GM18909 (cell line): Measurements from ENCODE around the gene CNTROB.

Experiments
- ATAC-seq: cut with Tn5 transposase; IDR thresholded peaks from one replicate; pipeline ENCODE4 v1.9.1; 2021; ENCODE audit warnings: mild to moderate bottlenecking; ENCODE audit not compliant: unreplicated experiment, poor library complexity

Gene CNTROB

DNA sequence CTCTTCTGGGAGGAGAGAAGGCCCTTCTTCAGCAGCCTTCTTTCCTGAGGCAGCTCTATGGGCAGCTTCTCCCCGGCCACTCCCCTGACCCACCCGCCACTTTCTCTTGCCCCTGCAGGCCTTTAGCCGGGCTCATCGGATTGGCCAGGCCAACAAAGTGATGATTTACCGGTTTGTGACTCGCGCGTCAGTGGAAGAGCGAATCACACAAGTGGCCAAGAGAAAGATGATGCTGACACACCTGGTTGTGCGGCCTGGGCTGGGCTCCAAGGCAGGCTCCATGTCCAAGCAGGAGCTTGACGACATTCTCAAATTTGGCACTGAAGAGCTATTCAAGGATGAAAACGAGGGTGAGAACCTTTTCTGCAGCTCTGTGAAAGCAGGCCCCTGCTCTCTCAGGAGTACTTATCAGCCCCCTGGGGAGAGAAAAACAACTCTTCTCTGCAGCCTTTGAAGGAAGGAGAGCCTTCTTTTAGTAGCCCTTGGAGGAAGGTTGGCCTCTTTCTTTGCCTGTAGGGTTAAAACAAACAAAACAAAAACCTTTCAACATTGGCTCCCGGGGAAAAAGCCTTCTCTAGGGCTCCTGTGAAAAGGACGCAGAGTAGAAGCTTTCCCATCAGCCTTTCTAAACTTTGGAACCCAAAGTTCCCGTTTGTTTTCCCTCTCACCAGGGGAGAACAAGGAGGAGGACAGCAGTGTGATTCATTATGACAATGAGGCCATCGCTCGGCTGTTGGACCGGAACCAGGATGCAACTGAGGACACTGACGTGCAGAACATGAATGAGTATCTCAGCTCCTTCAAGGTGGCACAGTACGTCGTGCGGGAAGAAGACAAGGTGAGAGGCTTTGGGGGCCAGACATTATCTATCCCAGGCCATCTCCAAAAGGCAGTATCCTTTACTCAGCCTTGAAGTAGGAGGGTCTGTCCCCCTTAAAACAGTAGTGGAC, 28.6 kb upstream of the CNTROB start:
- ATAC-seq, result no peak

DNA sequence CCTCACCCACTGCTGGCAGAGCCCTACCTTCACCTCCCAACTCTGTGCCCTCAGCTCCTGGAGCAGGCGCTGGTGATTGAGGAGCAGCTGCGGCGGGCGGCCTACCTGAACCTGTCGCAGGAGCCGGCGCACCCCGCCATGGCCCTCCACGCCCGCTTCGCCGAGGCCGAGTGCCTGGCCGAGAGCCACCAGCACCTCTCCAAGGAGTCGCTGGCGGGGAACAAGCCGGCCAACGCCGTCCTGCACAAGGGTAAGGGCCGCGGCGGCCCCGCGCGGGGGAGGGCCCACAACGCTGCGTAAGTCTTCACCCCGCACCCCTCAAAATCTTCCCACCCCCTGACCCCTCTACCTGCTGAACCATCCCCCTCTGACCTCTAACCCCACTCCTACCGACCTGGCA, 22.9 kb upstream of the CNTROB start:
- ATAC-seq, result no peak

DNA sequence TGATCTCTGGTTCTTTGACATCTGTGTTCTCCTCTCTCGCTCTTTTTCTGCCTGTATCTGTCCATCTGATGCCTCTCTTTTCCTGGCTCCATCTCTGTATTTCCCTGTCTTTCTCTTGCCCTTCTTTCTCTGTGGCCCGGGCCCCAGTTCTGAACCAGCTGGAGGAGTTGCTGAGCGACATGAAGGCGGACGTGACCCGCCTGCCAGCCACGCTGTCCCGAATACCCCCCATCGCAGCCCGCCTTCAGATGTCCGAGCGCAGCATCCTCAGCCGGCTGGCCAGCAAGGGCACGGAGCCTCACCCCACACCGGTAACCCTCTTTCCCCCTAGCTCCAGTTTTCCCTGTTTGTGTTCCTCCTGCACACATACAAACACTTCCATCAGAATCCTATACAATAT, 21.7 kb upstream of the CNTROB start:
- ATAC-seq, result no peak

DNA sequence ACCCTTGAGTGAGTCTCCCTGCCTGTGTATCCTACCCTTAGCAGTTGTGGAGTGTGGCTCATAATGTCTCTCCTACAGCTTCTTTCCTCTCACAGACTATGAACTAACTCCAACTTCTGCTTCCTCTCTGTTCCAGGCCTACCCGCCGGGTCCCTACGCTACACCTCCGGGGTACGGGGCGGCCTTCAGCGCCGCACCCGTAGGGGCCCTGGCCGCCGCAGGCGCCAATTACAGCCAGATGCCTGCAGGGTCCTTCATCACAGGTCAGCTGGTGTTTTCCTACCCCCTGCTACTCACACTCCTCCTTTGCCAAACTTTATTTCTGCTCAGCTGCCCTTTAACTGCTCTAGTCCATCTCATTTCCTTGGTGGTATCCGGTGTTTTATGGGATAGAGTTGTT, 21.3 kb upstream of the CNTROB start:
- no peak for ATAC-seq

GRCh38 chr17:7911116-7911515, 20.9 kb upstream of the CNTROB start:
- no peak for ATAC-seq

DNA sequence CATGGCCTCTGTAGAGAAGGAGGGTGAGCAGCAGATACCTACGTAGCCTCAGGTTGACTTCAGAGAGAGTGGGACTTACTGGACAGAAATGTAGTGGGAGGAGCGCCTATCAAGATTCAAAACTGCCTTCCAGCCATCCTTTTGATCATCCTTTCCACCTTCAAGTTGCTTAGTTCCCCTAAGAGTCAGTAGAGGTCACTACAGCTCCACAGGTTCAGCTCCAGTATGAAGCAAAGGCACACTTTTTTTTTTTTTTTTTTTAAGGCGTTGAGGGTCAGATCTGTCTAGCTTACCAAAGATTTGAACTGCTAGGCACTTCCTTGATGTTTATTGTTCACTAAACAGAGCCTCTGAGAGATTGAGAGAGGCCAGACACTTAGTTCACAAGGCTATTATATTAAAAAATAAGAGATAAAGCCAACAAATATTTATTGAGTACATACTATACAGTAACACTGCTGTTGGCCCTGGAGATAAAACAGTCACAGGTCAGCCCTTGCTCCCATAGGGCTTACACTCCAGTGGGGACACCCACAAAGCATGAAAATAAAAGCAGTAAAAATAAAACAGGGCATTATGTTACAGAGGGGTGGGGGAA, 19.0 kb upstream of the CNTROB start:
- no peak for ATAC-seq

DNA sequence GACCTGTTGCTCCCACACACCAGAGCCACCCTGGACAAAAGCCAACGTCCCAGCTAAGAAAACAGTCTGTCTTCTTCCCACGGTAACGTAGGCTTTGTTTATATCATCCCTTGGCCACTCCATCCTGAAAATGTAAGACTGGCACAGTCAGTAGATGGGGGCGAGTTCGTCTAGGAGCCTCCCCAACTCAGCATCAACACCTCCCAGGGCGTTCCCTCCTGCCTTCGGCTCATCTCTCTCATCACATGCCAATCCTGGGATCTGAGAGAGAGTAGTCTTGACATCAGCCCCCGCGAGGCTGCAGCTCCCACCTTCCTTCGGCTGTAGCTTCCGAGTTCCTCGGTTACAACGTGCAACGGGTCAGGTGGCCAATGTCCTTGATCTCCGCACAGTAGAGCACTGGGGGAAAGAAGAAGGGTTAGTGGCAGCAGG, 16.8 kb upstream of the CNTROB start:
- ATAC-seq, result peak; percentile 8

- ATAC-seq, result peak; percentile 73
These were observed 16.2 kb upstream of the CNTROB start, which contains the start of gene RNF227 for GRCh38 chr17:7915611-7916384. RNF227 (minus strand) TSS chr17:7916289; CDS start chr17:7916195, 94 bp downstream.

DNA sequence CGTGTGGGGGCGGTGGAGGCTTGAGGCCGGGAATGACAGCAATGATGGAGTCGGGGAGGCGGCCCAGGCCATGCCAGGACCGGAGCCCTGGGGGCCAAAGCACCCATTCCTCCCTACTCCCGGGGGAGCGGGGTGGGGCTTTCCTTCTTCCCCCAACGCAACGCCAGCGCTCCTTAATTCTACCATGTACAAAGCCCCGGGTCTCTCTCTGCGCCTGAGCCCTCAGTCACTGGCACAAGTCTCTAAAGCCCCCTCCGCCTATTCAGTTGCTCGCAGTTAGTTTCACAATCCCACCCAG, 15.7 kb upstream of the CNTROB start:
- ATAC-seq, result no peak

GRCh38 chr17:7916808-7917207, 15.2 kb upstream of the CNTROB start:
- ATAC-seq, result no peak

DNA sequence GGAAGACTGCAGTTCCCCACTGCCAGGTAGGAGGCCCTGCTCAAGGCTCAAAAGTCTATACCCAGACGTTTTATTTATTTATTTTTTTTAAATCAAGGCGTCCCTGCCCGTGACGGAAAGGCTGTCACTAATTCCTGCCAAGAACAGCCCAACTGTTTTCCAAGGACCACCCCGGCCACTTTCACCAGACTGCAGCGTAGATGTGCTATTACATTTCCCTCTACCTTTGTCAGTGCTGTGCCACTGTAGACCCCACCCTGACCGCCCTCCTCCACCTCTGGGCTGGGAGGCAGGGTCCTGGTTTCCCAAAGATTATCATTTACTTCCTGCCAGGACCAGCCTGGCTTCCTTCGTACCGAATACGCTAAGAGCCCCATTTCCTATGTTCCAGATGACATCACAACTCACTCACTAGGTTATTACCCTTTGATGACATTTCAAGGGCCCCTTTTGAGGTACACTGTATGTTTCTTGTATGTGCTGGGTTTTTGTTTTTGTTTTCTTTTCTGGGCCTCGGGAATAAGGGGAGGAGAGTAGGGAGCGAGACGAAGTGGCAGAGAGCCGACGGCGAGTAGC, 9.6 kb upstream of the CNTROB start:
- ATAC-seq, result no peak

- no peak for ATAC-seq
These were observed 9.0 kb upstream of the CNTROB start for GRCh38 chr17:7922845-7923628.

- ATAC-seq, result no peak
These were observed 4.4 kb upstream of the CNTROB start for GRCh38 chr17:7927596-7927995.

GRCh38 chr17:7929158-7930023, 2.6 kb upstream of the CNTROB start, which contains the start of gene KCNAB3:
KCNAB3 (minus strand) TSS chr17:7929856; CDS start chr17:7929435, 421 bp downstream.
- ATAC-seq, result no peak

GRCh38 chr17:7930841-7931631, 970 bp upstream of the CNTROB start:
- no peak for ATAC-seq

- peak; percentile 7 for ATAC-seq
These were observed 481 bp downstream of the CNTROB start for GRCh38 chr17:7932483-7932891.

DNA sequence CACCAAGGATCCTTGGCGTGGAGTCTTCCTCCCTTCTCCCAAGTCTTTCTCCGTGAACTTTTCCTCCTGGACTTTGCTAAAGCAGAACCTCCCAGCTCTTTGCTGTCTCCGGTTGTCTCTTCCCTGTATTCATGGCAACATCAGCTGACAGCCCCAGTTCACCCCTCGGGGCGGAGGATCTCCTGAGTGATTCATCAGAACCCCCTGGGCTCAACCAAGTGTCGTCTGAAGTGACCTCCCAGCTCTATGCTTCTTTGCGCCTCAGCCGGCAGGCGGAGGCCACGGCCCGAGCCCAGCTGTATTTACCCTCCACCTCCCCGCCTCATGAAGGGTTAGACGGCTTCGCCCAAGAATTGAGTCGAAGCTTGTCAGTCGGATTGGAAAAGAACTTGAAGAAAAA, 943 bp downstream of the CNTROB start:
- no peak for ATAC-seq

GRCh38 chr17:7935859-7936258, 3.9 kb downstream of the CNTROB start:
- ATAC-seq, result no peak
